Measurements from ENCODE around the gene TBCK. TPM values are rescaled to one million over a fixed set of nuclear protein-coding genes. Genes with fewer than 3 reads are reported as not detected.
"Not testable (repeated sequence)": the region's sequence is repeated elsewhere in the genome, so short reads cannot be mapped to it uniquely, and the experiment has no call there.

Gene TBCK
- polyA plus RNA-seq, 1 experiment: 48.4 TPM

GRCh38 chr4:106325800-106326199, 9.8 kb upstream of the TBCK start:
- TF ChIP-seq CTCF (IDR thresholded peaks at IDR 0.05; ENCODE audit: low read depth, low read length): no peak
- no peak for DNase-seq (ENCODE audit: low read depth, low spot score)
- no peaks in the 10 kb centered on the region; the same call in 1 of the 2 replicates for H3K9me3 ChIP-seq (ENCODE audit: control insufficient read depth, insufficient read depth, low read length)
- CTCF ChIA-PET: interaction anchor here (0.7 to 2.9 kb wide), 3 partner anchors 17 to 59 kb away, joined by 3 to 18 read pairs (median 9); partner anchors contain the start of gene GIMD1
- POLR2A ChIA-PET: no interaction called here
- H3K27me3 ChIP-seq (ENCODE audit: control insufficient read depth, insufficient read depth, low read length): no peaks in the 10 kb centered on the region
- no peak overlapping the region for H3K4me3 ChIP-seq (ENCODE audit: low read depth, low read length)
- H3K27ac ChIP-seq (ENCODE audit: low read depth, low read length): no peak overlapping the region

DNA sequence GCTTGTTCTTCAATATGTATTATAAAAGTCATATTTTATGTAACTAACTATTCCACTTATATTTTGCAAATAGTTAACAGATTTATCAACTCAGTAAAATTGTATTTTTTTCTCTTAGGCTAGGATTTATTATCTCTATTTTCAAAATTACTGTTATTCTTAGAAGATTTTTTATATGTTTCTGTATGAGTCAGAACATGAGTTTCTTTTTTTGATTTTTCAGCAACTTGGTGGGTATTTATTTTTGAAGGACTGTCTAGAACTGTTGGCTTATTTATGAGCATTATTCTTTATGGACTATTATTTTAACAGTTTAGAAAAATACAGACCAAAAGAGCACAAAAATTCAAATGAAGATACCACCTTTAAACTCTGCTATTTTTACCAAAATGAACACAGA, 7.1 kb upstream of the TBCK start:
- ChIA-PET CTCF (no interaction called here), POLR2A (no interaction called here)
- DNase-seq (ENCODE audit: low read depth, low spot score): no peak
- H3K9me3 ChIP-seq (ENCODE audit: control insufficient read depth, insufficient read depth, low read length): no peaks in the 10 kb centered on the region; the same call in 1 of the 2 replicates
- no peak overlapping the region for H3K4me3 ChIP-seq (ENCODE audit: low read depth, low read length)
- no peak overlapping the region for H3K27ac ChIP-seq (ENCODE audit: low read depth, low read length)
- no peak for TF ChIP-seq CTCF (IDR thresholded peaks at IDR 0.05; ENCODE audit: low read depth, low read length)
- no peaks in the 10 kb centered on the region for H3K27me3 ChIP-seq (ENCODE audit: control insufficient read depth, insufficient read depth, low read length)

GRCh38 chr4:106321814-106322213, 5.8 kb upstream of the TBCK start:
- POLR2A ChIA-PET; H3K4me3 ChIP-seq (ENCODE audit: low read depth, low read length); DNase-seq (ENCODE audit: low read depth, low spot score); H3K27ac ChIP-seq (ENCODE audit: low read depth, low read length); CTCF ChIA-PET; H3K9me3 ChIP-seq (ENCODE audit: control insufficient read depth, insufficient read depth, low read length); H3K27me3 ChIP-seq (ENCODE audit: control insufficient read depth, insufficient read depth, low read length): not testable (repeated sequence)

GRCh38 chr4:106321168-106321567, 5.2 kb upstream of the TBCK start:
- POLR2A ChIA-PET: not testable (repeated sequence)

GRCh38 chr4:106320235-106320634, 4.2 kb upstream of the TBCK start:
- POLR2A ChIA-PET: no interaction called here
- H3K9me3 ChIP-seq (ENCODE audit: control insufficient read depth, insufficient read depth, low read length): no peaks in the 10 kb centered on the region; the same call in 1 of the 2 replicates
- no peak for DNase-seq (ENCODE audit: low read depth, low spot score)

More at GRCh38 chr4:106321168-106321567, 5.2 kb upstream of the TBCK start:
- H3K27me3 ChIP-seq (ENCODE audit: control insufficient read depth, insufficient read depth, low read length); H3K4me3 ChIP-seq (ENCODE audit: low read depth, low read length); H3K27ac ChIP-seq (ENCODE audit: low read depth, low read length); DNase-seq (ENCODE audit: low read depth, low spot score); H3K9me3 ChIP-seq (ENCODE audit: control insufficient read depth, insufficient read depth, low read length); CTCF ChIA-PET: not testable (repeated sequence)

DNA sequence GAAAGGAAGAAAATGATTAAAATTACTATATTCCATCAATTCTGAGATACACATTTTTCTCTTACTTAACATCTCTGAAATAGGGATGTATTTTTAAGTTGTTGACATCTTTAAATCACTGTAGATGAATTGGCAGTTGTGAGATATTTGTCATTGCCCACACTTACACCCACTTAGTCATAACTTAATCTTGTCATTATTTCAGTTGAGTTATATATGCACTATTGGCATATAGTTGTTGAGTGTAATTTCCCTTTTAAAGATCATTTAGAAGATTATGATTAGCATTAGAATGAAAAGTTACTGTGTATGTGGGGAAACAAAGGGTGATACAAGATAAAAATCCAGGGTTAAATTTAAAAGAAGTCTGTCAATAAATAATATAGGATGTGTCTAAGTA, 2.5 kb upstream of the TBCK start:
- no peak for DNase-seq (ENCODE audit: low read depth, low spot score)
- POLR2A ChIA-PET: no interaction called here
- Histone ChIP-seq H3K27ac (ENCODE audit: low read depth, low read length) (no peak overlapping the region), H3K9me3 (ENCODE audit: control insufficient read depth, insufficient read depth, low read length) (no peaks in the 10 kb centered on the region; the same call in 1 of the 2 replicates), H3K27me3 (ENCODE audit: control insufficient read depth, insufficient read depth, low read length) (no peaks in the 10 kb centered on the region), H3K4me3 (ENCODE audit: low read depth, low read length) (no peak overlapping the region)
- CTCF ChIA-PET: interaction anchor here (2.4 kb wide), 1 partner anchor 9 kb away, joined by 12 read pairs; no protein-coding TSS in a partner anchor
- no peak for TF ChIP-seq CTCF (IDR thresholded peaks at IDR 0.05; ENCODE audit: low read depth, low read length)

More at GRCh38 chr4:106320235-106320634, 4.2 kb upstream of the TBCK start:
- Histone ChIP-seq H3K27me3 (ENCODE audit: control insufficient read depth, insufficient read depth, low read length) (no peaks in the 10 kb centered on the region), H3K27ac (ENCODE audit: low read depth, low read length) (no peak overlapping the region), H3K4me3 (ENCODE audit: low read depth, low read length) (no peak overlapping the region)
- CTCF ChIA-PET: interaction anchor here (1.0 to 2.4 kb wide), 2 partner anchors 7 to 54 kb away, joined by 3 to 12 read pairs; no protein-coding TSS in a partner anchor
- TF ChIP-seq CTCF (IDR thresholded peaks at IDR 0.05; ENCODE audit: low read depth, low read length): no peak
